Measurements from ENCODE around the gene KDF1.

The KDF1 gene

GRCh38 chr1:26909951-26910342, 50.3 kb downstream of the KDF1 start:
- no peak for DNase-seq (ENCODE audit: low read depth)
- H3K4me3 ChIP-seq (replicated peaks; ENCODE audit: low read depth, low read length): no peak overlapping the region
- no peak for TF ChIP-seq CTCF (IDR thresholded peaks at IDR 0.05; ENCODE audit: low read length, missing control alignments)

GRCh38 chr1:26907071-26907917, 53.0 kb downstream of the KDF1 start:
- H3K4me3 ChIP-seq (replicated peaks; ENCODE audit: low read depth, low read length): no peak overlapping the region
- peak; percentile 74 for DNase-seq (ENCODE audit: low read depth)
- no peak for TF ChIP-seq CTCF (IDR thresholded peaks at IDR 0.05; ENCODE audit: low read length, missing control alignments)

GRCh38 chr1:26900815-26901511, 59.3 kb downstream of the KDF1 start:
- peak overlapping the region; percentile 85 for H3K4me3 ChIP-seq (replicated peaks; ENCODE audit: low read depth, low read length)
- no peak for DNase-seq (ENCODE audit: low read depth)
- no peak for TF ChIP-seq CTCF (IDR thresholded peaks at IDR 0.05; ENCODE audit: low read length, missing control alignments)

- DNase-seq (ENCODE audit: low read depth): peak; percentile 97
- no peak for TF ChIP-seq CTCF (IDR thresholded peaks at IDR 0.05; ENCODE audit: low read length, missing control alignments)
Observed at GRCh38 chr1:26900001-26900814, 60.1 kb downstream of the KDF1 start, which contains the start of gene GPATCH3. Gene GPATCH3 (minus strand): TSS chr1:26900467. CDS start chr1:26900442, 25 bp downstream.

More at GRCh38 chr1:26900001-26900814, 60.1 kb downstream of the KDF1 start, which contains the start of gene GPATCH3:
- peak within 1 kb of the TSS; percentile 85 for H3K4me3 ChIP-seq (replicated peaks; ENCODE audit: low read depth, low read length)

Data from fibroblast of pulmonary artery (primary cell).